Measurements from ENCODE around the gene COPS4.

DNA sequence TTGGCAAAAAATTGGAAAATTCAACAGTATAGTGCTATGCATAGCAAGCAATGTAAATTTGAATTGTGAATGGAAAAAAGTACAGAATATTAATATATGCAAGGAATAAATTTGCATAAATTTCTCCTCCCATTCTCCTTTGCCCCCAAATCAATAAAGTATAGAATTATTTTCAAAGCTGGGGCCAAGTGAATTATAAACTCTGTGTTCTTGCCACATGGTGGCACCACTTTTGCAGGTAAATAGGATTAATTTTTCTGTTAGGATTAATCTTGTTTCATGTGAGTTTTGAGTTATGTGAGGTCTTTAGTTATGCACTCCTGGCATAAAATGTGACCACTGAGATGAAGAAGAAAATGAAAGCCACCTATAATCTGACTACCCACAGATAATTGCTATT is 19.9 kb downstream of the COPS4 start:
- TF ChIP-seq, protein P1, sequence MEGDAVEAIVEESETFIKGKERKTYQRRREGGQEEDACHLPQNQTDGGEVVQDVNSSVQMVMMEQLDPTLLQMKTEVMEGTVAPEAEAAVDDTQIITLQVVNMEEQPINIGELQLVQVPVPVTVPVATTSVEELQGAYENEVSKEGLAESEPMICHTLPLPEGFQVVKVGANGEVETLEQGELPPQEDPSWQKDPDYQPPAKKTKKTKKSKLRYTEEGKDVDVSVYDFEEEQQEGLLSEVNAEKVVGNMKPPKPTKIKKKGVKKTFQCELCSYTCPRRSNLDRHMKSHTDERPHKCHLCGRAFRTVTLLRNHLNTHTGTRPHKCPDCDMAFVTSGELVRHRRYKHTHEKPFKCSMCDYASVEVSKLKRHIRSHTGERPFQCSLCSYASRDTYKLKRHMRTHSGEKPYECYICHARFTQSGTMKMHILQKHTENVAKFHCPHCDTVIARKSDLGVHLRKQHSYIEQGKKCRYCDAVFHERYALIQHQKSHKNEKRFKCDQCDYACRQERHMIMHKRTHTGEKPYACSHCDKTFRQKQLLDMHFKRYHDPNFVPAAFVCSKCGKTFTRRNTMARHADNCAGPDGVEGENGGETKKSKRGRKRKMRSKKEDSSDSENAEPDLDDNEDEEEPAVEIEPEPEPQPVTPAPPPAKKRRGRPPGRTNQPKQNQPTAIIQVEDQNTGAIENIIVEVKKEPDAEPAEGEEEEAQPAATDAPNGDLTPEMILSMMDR (IDR thresholded peaks at IDR 0.05): peak in 1 of 3 experiments; percentile 8
- TF ChIP-seq POLR2A (IDR thresholded peaks at IDR 0.05): no peak
